Measurements from ENCODE around the gene FMO4.
"Not testable (repeated sequence)": the region's sequence is repeated elsewhere in the genome, so short reads cannot be mapped to it uniquely, and the experiment has no call there.

FMO4 gene

GRCh38 chr1:171334024-171334640 lies 20.1 kb downstream of the FMO4 start:
- no peak for DNase-seq (ENCODE audit: low read depth in 3 of 3)

- DNase-seq (ENCODE audit: low read depth in 3 of 3), result no peak
Measured at GRCh38 chr1:171335964-171336363, 22.0 kb downstream of the FMO4 start.

- DNase-seq (ENCODE audit: low read depth in 3 of 3), result not testable (repeated sequence)
Measured at GRCh38 chr1:171339345-171339744, 25.4 kb downstream of the FMO4 start.

GRCh38 chr1:171343727-171344472 lies 29.9 kb downstream of the FMO4 start:
- no peak for DNase-seq (ENCODE audit: low read depth in 3 of 3)

GRCh38 chr1:171344473-171344820 lies 30.5 kb downstream of the FMO4 start:
- no peak for DNase-seq (ENCODE audit: low read depth in 3 of 3)

GRCh38 chr1:171345536-171345935 lies 31.6 kb downstream of the FMO4 start:
- DNase-seq (ENCODE audit: low read depth in 3 of 3), result no peak

GRCh38 chr1:171346881-171347280 lies 32.9 kb downstream of the FMO4 start:
- DNase-seq (ENCODE audit: low read depth in 3 of 3), result no peak

- DNase-seq (ENCODE audit: low read depth in 3 of 3), result no peak
Measured at GRCh38 chr1:171350594-171350993, 36.6 kb downstream of the FMO4 start.

- DNase-seq (ENCODE audit: low read depth in 3 of 3), result no peak
Measured at GRCh38 chr1:171351961-171352360, 38.0 kb downstream of the FMO4 start.

- no peak for DNase-seq (ENCODE audit: low read depth in 3 of 3)
Measured at GRCh38 chr1:171352554-171352953, 38.6 kb downstream of the FMO4 start.

- DNase-seq (ENCODE audit: low read depth in 3 of 3), result no peak
Measured at GRCh38 chr1:171355727-171356126, 41.7 kb downstream of the FMO4 start.

- DNase-seq (ENCODE audit: low read depth in 3 of 3), result no peak
Measured at GRCh38 chr1:171357179-171357578, 43.2 kb downstream of the FMO4 start.

- DNase-seq (ENCODE audit: low read depth in 3 of 3), result not testable (repeated sequence)
Measured at GRCh38 chr1:171359355-171359648, 45.3 kb downstream of the FMO4 start.

GRCh38 chr1:171359731-171360527 lies 45.9 kb downstream of the FMO4 start:
- not testable (repeated sequence) for DNase-seq (ENCODE audit: low read depth in 3 of 3)

GRCh38 chr1:171366085-171366484 lies 52.1 kb downstream of the FMO4 start:
- no peak for DNase-seq (ENCODE audit: low read depth in 3 of 3)

- DNase-seq (ENCODE audit: low read depth in 3 of 3), result no peak
Measured at GRCh38 chr1:171366816-171367215, 52.8 kb downstream of the FMO4 start.

GRCh38 chr1:171367436-171367835 lies 53.5 kb downstream of the FMO4 start:
- DNase-seq (ENCODE audit: low read depth in 3 of 3), result no peak

- DNase-seq (ENCODE audit: low read depth in 3 of 3), result no peak
Measured at GRCh38 chr1:171372418-171373084, 58.6 kb downstream of the FMO4 start.

- DNase-seq (ENCODE audit: low read depth in 3 of 3), result not testable (repeated sequence)
Measured at GRCh38 chr1:171373357-171374122, 59.6 kb downstream of the FMO4 start.

GRCh38 chr1:171379846-171380245 lies 65.9 kb downstream of the FMO4 start:
- DNase-seq (ENCODE audit: low read depth in 3 of 3), result no peak

- DNase-seq (ENCODE audit: low read depth in 3 of 3), result no peak
Measured at GRCh38 chr1:171381866-171382210, 67.9 kb downstream of the FMO4 start.

GRCh38 chr1:171384496-171384895 lies 70.5 kb downstream of the FMO4 start:
- DNase-seq (ENCODE audit: low read depth in 3 of 3), result no peak
